Right lobe of liver (tissue), 6 donors: ENCODE data around the gene SLC2A6. TPM values are rescaled to one million over a fixed set of nuclear protein-coding genes. Genes with fewer than 3 reads are reported as not detected.

ENCODE experiments used
- ATAC-seq, 4 donors: fragments of 200-7000 bp; cut with Tn5 transposase; one replicate each; pipeline ENCODE4 v1.9.1; 2020; ENCODE audit warnings: mild to moderate bottlenecking in 4 of 4, moderate library complexity in 4 of 4
- DNase-seq, 3 donors: peaks; one replicate each; pipeline ENCODE4 v3.0.0-alpha.2; 2020
- H3K27ac ChIP-seq, 3 donors: fragments of 200-600 bp; one replicate each; pipeline ENCODE4 v1.8.0; 2022
- H3K27me3 ChIP-seq, 2 donors: fragments of 200-600 bp; one replicate each; pipeline ENCODE4 v1.8.0; 2022
- H3K36me3 ChIP-seq, 4 donors: fragments of 200-600 bp; sonication (generic) in 1 of 4; one replicate each; pipeline versions ENCODE4 v1.5.1 to v1.8.0; 2017 to 2022; ENCODE audit warnings: control low read depth in 1 of 4
- H3K4me1 ChIP-seq, 4 donors: fragments of 200-600 bp; sonication (generic) in 1 of 4; one replicate each; pipeline versions ENCODE4 v1.5.1 to v1.8.0; 2017 to 2022; ENCODE audit warnings: control low read depth in 1 of 4
- H3K4me3 ChIP-seq, 3 donors: fragments of 200-600 bp; one replicate each; pipeline ENCODE4 v1.8.0; 2022
- H3K9me3 ChIP-seq, 4 donors: fragments of 200-600 bp; sonication (generic) in 1 of 4; one replicate each; pipeline versions ENCODE4 v1.5.1 to v1.8.0; 2017 to 2022; ENCODE audit warnings: control low read depth in 1 of 4
- POLR2A ChIP-seq: fragments of 450-650 bp; IDR thresholded peaks from one replicate; pipeline ENCODE4 v1.6.1; 2017; ENCODE audit warnings: antibody characterized with exemption, mild to moderate bottlenecking
- WGBS: methylation state at CpG from one replicate; pipeline ENCODE4 v1.1.6; 2018; ENCODE audit warnings: low coverage, low lambda C conversion rate; ENCODE audit not compliant: insufficient coverage; ENCODE audit errors: missing lambda C conversion rate; 5-methylcytosine and 5-hydroxymethylcytosine counted together
- intact Hi-C, 2 donors: fragments of 100-400 bp; cut with DNase I; formaldehyde crosslinking; loops; one replicate each; pipeline versions ENCODE4 v1.11.2 to v1.14.1; 2022
- total RNA-seq, 6 experiments: library from RNA; depleted of rRNA in 2 of 6; stranded (reverse); fragments of >200 nt in 2 of 6; fragmentation: NEBNext Ultra II Directional in 3 of 6; extraction: Animal tissue kit (Norgen Biotek cat#: 25700) in 3 of 6; gene quantifications; one replicate each; pipeline versions ENCODE4 v1.1.0 to v1.2.4, GENCODE V29; 2016 to 2023
- TF ChIP-seq, protein P1 (sequence below), 4 donors: fragments of 200-600 bp in 3 of 4; fragments of 450-650 bp in 1 of 4; IDR thresholded peaks; one replicate each; pipeline versions ENCODE4 v1.5.1 to v1.8.0; 2016 to 2022; ENCODE audit warnings: antibody characterized with exemption in 4 of 4, mild to moderate bottlenecking in 2 of 4
- donor health status: DM: no; HTN: yes; CAD: no.
- donor health status: DM: no; HTN: no; CAD: no.
- donor health status: DM: no; HTN: no; CAD: no.
- donor health status: DM: no; HTN: yes; CAD: no.
- donor health status: DM: no; HTN: yes; CAD: no.

Gene SLC2A6
- total RNA-seq, 6 experiments from 2014 or later, result 0.88 to 6.8 (median 2.8) TPM

DNA sequence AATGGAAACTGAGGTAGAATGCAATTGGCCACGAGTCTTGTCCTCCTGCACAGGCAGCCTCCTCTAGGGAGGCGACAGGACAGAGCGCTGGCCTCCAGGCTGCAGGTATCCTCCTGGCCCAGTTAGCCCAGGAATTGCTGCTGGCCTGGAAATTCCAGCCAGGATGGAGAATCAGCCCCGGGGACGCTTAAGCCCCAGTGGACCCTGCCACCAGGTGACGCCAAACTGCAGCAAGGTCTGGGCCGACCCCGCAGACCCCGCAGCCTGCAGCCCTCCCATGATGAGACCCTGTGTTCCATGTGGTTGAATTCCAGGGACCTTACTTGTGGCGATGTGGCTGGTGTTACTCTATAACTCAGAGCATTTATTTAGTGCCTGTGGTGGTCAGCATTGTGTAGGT lies 11.8 kb downstream of the SLC2A6 start:
- Histone ChIP-seq H3K27ac (no peak overlapping the region), H3K4me1 (peaks cover 0 to 12% (median 0%) of the 10 kb centered on the region in 4 donors), H3K27me3 (no peaks in the 10 kb centered on the region), H3K4me3 (no peak overlapping the region), H3K9me3 (no peaks in the 10 kb centered on the region), H3K36me3 (peaks cover 0 to 32% (median 6%) of the 10 kb centered on the region in 4 donors)
- no peak for DNase-seq
- 89% methylated on average over 3 of the region's 10 CpGs for WGBS
- ATAC-seq, result no peak
- intact Hi-C loops, result no loop called here
- TF ChIP-seq, protein P1, sequence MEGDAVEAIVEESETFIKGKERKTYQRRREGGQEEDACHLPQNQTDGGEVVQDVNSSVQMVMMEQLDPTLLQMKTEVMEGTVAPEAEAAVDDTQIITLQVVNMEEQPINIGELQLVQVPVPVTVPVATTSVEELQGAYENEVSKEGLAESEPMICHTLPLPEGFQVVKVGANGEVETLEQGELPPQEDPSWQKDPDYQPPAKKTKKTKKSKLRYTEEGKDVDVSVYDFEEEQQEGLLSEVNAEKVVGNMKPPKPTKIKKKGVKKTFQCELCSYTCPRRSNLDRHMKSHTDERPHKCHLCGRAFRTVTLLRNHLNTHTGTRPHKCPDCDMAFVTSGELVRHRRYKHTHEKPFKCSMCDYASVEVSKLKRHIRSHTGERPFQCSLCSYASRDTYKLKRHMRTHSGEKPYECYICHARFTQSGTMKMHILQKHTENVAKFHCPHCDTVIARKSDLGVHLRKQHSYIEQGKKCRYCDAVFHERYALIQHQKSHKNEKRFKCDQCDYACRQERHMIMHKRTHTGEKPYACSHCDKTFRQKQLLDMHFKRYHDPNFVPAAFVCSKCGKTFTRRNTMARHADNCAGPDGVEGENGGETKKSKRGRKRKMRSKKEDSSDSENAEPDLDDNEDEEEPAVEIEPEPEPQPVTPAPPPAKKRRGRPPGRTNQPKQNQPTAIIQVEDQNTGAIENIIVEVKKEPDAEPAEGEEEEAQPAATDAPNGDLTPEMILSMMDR (IDR thresholded peaks at IDR 0.05), result no peak
- no peak for TF ChIP-seq POLR2A

DNA sequence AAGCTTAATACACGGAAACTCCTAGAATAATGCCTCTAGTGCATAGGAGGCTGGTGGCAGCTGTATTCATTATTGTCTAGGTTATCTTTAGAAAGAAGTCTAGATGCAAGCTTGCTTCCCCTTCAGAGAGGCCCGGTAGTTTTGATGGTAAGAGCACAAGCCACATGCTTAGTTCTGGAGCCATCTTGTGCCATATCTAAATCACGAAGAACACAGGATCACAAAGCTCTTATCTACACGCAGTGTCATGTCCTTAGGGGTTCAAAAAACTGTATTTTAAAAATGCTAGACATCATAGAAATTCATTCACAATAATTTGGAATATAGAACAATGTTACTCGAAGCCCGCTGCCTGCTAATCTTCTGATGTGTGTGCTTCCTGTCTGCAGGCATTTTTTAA lies 12.9 kb downstream of the SLC2A6 start:
- peaks cover 0 to 32% (median 6%) of the 10 kb centered on the region in 4 donors for H3K36me3 ChIP-seq
- no peak for ATAC-seq

DNA sequence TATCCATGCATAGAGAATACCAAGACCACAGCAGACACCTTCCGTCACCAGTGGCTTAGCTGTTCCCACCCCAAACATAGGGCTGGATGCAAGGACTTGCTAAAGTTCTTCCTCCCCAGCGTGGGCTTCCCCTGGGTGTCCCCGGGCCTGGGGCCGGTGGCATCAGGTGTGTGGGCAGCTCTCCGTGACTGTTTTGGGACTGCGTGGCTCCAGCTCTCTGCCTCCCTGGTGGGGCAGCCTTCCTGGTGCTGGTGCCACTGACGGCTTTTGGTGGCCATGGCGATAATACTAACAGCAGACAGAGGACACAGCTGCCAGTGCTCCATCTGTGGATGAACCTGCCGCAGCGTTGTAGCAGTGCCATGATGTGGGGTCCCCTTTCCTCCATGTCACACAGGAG lies 14.3 kb downstream of the SLC2A6 start:
- Histone ChIP-seq H3K4me1 (peaks cover 0 to 19% (median 6%) of the 10 kb centered on the region in 4 donors), H3K9me3 (no peaks in the 10 kb centered on the region), H3K27ac (no peak overlapping the region), H3K36me3 (peaks cover 0 to 32% (median 6%) of the 10 kb centered on the region in 4 donors), H3K4me3 (no peak overlapping the region), H3K27me3 (no peaks in the 10 kb centered on the region)
- DNase-seq, result no peak
- ATAC-seq, result no peak
- 94% methylated on average over 3 of the region's 10 CpGs for WGBS
- intact Hi-C loops, result no loop called here
- no peak for TF ChIP-seq POLR2A
- TF ChIP-seq, protein P1 (IDR thresholded peaks at IDR 0.05), result no peak

More for the DNA sequence above, 12.9 kb downstream of the SLC2A6 start:
- no peaks in the 10 kb centered on the region for H3K27me3 ChIP-seq
- H3K9me3 ChIP-seq, result no peaks in the 10 kb centered on the region
- H3K27ac ChIP-seq, result no peak overlapping the region
- no peak overlapping the region for H3K4me3 ChIP-seq
- DNase-seq, result no peak
- WGBS, result 76% methylated on average over 6 of the region's 6 CpGs
- TF ChIP-seq, protein P1 (IDR thresholded peaks at IDR 0.05), result no peak
- TF ChIP-seq POLR2A, result no peak
- peaks cover 0 to 17% (median 5%) of the 10 kb centered on the region in 4 donors for H3K4me1 ChIP-seq
- intact Hi-C loops, result no loop called here

DNA sequence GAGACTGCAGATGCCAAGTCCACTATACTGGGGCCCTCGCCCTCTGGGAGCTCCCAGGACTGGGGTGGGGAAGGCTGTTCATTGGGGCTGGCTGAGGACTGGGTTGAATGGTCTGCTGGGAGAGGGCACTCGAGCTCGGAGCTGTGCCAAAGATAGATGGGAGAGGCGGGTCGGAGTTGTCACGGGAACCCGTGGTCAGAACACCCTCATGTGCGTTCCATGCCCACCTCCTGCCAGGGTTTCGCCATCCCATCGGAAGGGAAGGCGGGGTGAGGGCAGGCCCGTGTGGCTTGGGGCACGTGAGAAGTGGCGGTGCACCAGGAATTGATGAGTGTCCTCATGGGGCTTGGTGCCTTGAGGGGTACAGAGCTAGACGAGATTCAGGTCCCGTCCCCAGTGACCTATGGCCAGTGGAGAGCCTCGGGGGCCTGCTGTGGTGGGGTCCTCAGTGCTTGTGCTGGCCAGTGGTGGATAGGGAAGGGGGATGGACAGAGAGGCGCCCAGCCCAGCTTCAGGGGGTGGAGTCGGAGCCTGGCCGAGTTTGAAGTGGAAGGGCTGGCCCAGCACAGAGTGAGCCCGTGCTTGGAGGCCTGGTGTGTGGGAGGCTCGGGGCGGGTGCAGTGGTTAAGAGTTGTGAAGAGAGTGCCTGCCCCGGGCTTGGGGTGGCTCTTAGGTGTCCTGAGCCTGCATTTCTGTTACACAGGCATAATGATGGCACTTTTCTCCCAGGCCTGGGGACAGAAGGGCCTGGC lies 14.9 kb downstream of the SLC2A6 start:
- peaks cover 0 to 32% (median 6%) of the 10 kb centered on the region in 4 donors for H3K36me3 ChIP-seq

More for the DNA sequence above, 14.9 kb downstream of the SLC2A6 start:
- intact Hi-C loops, result no loop called here
- no peak for TF ChIP-seq POLR2A
- TF ChIP-seq, protein P1 (IDR thresholded peaks at IDR 0.05), result no peak
- Histone ChIP-seq H3K27ac (no peak overlapping the region), H3K4me1 (peaks cover 0 to 21% (median 6%) of the 10 kb centered on the region in 4 donors), H3K4me3 (no peak overlapping the region), H3K9me3 (no peaks in the 10 kb centered on the region), H3K27me3 (no peaks in the 10 kb centered on the region)
- DNase-seq (no peak), ATAC-seq (no peak)
- WGBS, result 92% methylated on average over 11 of the region's 24 CpGs
